ENCODE measurements around the gene KCNJ15. TPM values are rescaled to one million over a fixed set of nuclear protein-coding genes. Genes with fewer than 3 reads are reported as not detected.

Gene KCNJ15
- total and polyA plus RNA-seq, 10 of the 15 experiments (the other 5 are each of a cell fraction or from before 2014, with no cell fraction given) = 0.05 to 2.7 (median 0.33) TPM; not detected in 6

DNA sequence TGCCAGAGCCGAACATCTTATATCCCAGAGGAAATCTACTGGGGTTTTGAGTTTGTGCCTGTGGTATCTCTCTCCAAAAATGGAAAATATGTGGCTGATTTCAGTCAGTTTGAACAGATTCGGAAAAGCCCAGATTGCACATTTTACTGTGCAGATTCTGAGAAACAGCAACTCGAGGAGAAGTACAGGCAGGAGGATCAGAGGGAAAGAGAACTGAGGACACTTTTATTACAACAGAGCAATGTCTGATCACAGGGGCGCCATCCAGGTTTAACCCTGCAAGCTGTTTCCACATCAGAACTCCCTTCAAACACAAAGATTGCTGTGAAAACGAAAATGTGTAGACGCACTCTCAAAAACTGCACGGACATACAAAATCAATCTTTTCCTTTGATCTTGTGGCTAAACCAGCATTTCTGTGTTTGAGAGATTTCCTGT is 43.4 kb downstream of the KCNJ15 start (continued):
- TF ChIP-seq, protein P1, sequence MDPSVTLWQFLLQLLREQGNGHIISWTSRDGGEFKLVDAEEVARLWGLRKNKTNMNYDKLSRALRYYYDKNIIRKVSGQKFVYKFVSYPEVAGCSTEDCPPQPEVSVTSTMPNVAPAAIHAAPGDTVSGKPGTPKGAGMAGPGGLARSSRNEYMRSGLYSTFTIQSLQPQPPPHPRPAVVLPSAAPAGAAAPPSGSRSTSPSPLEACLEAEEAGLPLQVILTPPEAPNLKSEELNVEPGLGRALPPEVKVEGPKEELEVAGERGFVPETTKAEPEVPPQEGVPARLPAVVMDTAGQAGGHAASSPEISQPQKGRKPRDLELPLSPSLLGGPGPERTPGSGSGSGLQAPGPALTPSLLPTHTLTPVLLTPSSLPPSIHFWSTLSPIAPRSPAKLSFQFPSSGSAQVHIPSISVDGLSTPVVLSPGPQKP (IDR thresholded peaks at IDR 0.05; ENCODE audit: low read depth, low read length) = no peak
- TF ChIP-seq RBBP5 (conservative IDR thresholded peaks at IDR 0.05) (no peak), EGR1 (IDR thresholded peaks at IDR 0.05; ENCODE audit: borderline replicate concordance in 1 of 2, low read depth in 2 of 2, low read length in 2 of 2) (no peak), RUNX3 (IDR thresholded peaks at IDR 0.05; ENCODE audit: low read length) (no peak), RELA (IDR thresholded peaks at IDR 0.05; ENCODE audit: borderline replicate concordance, partially characterized antibody) (no peak), ZNF207 (IDR thresholded peaks at IDR 0.05; ENCODE audit: borderline replicate concordance) (no peak), JUND (IDR thresholded peaks at IDR 0.05; ENCODE audit: low read depth, low read length) (no peak), ZNF384 (IDR thresholded peaks at IDR 0.05; ENCODE audit: borderline replicate concordance, low read depth, low read length) (no peak), NFYA (IDR thresholded peaks at IDR 0.05; ENCODE audit: borderline replicate concordance, low read depth, low read length) (no peak)
- TF ChIP-seq, protein P2, sequence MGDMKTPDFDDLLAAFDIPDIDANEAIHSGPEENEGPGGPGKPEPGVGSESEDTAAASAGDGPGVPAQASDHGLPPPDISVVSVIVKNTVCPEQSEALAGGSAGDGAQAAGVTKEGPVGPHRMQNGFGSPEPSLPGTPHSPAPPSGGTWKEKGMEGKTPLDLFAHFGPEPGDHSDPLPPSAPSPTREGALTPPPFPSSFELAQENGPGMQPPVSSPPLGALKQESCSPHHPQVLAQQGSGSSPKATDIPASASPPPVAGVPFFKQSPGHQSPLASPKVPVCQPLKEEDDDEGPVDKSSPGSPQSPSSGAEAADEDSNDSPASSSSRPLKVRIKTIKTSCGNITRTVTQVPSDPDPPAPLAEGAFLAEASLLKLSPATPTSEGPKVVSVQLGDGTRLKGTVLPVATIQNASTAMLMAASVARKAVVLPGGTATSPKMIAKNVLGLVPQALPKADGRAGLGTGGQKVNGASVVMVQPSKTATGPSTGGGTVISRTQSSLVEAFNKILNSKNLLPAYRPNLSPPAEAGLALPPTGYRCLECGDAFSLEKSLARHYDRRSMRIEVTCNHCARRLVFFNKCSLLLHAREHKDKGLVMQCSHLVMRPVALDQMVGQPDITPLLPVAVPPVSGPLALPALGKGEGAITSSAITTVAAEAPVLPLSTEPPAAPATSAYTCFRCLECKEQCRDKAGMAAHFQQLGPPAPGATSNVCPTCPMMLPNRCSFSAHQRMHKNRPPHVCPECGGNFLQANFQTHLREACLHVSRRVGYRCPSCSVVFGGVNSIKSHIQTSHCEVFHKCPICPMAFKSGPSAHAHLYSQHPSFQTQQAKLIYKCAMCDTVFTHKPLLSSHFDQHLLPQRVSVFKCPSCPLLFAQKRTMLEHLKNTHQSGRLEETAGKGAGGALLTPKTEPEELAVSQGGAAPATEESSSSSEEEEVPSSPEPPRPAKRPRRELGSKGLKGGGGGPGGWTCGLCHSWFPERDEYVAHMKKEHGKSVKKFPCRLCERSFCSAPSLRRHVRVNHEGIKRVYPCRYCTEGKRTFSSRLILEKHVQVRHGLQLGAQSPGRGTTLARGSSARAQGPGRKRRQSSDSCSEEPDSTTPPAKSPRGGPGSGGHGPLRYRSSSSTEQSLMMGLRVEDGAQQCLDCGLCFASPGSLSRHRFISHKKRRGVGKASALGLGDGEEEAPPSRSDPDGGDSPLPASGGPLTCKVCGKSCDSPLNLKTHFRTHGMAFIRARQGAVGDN (IDR thresholded peaks at IDR 0.05) = no peak

Measured in GM12878 (cell line).